ENCODE results near the gene TNK2. TPM values are rescaled to one million over a fixed set of nuclear protein-coding genes. Genes with fewer than 3 reads are reported as not detected.
"Not testable (repeated sequence)": the region's sequence is repeated elsewhere in the genome, so short reads cannot be mapped to it uniquely, and the experiment has no call there.

Gene TNK2
- 34.1 TPM for polyA plus RNA-seq
- long read RNA-seq, donor 1, result 0 reads
- long read RNA-seq, donor 2, transcript TNK2-205 (4 exons, 3,377 nt), result major isoform, 5 of 5 reads
- long read RNA-seq, donor 2, partial matches to known transcripts, result 0 of 5 reads
- long read RNA-seq, donor 2, other reads (novel, unspliced or antisense), result 0 of 5 reads
- long read RNA-seq, donor 3, result 0 reads
- long read RNA-seq, donor 4, result 0 reads
- long read RNA-seq, donor 5, partial matches to known transcripts, result 0 of 2 reads
- long read RNA-seq, donor 5, other reads (novel, unspliced or antisense), result 0 of 2 reads
- long read RNA-seq, donor 6, partial matches to known transcripts, result 0 of 2 reads
- long read RNA-seq, donor 6, other reads (novel, unspliced or antisense), result 0 of 2 reads
- long read RNA-seq, donor 7, partial matches to known transcripts, result 0 of 3 reads
- long read RNA-seq, donor 7, other reads (novel, unspliced or antisense), result 0 of 3 reads
- long read RNA-seq, donor 8, partial matches to known transcripts, result 16 of 19 reads
- long read RNA-seq, donor 8, other reads (novel, unspliced or antisense), result 0 of 19 reads
- long read RNA-seq, donor 9, partial matches to known transcripts, result 0 of 2 reads
- long read RNA-seq, donor 9, other reads (novel, unspliced or antisense), result 0 of 2 reads
- long read RNA-seq, donor 10, partial matches to known transcripts, result 0 of 2 reads
- long read RNA-seq, donor 10, other reads (novel, unspliced or antisense), result 0 of 2 reads
- long read RNA-seq, donor 11, partial matches to known transcripts, result 0 of 1 reads
- long read RNA-seq, donor 11, other reads (novel, unspliced or antisense), result 0 of 1 reads

DNA sequence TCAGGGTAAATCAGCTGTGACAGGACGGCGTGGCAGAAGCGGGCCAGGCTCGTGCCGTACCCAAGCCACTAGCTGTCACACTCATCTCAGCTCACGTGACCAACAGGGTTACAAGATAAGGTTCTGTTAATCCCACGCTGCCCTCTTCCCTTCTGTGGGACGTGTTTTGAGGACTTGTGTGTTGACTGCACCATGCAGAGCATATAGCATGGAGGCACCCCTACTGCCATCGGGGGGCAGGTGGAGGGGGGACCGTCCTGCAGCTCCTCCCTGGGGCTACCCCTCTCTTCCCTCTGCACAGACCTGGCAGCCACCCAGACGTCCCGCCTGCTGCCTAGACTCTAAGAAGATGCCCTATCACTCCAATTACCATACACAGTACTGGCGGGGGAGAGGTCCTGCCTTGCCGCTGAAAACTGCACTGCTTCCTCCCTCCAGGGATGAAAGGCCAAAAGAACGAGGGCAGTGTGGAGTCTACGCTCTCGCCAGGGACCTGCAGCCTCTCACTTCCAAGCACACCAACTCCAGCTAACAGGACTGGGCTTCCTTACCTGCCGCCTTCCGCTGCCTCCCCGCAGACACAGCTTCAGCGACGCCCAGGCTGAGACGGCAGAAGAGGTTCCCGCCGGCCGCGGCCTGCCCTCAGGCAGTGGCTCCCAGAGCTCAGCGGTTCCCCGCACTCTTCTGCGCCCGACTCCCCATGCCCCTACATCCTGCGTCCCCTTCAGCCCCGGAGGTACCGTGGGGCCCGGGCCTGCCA, at the start of gene TNK2:
TNK2 (minus strand) TSS at position 618 of the 760 bp plus-strand sequence. CDS start 19,963 bp downstream, outside the sequence.
- peak; percentile 23 to 64 for DNase-seq
- Histone ChIP-seq H3K27me3 (ENCODE audit: control insufficient read depth, insufficient read depth, low read length) (no peaks in the 10 kb centered on the region), H3K36me3 (ENCODE audit: control insufficient read depth, insufficient read depth, low read length) (no peaks in the 10 kb centered on the region), H3K27ac (ENCODE audit: low read length) (peak within 1 kb of the TSS; percentile 20), H3K4me3 (ENCODE audit: low read length) (peak within 1 kb of the TSS; percentile 56), H3K4me1 (ENCODE audit: control insufficient read depth, insufficient read depth, low read length) (peaks cover 22% of the 10 kb centered on the region), H3K9me3 (ENCODE audit: control insufficient read depth, low read depth, low read length) (no peaks in the 10 kb centered on the region)
- no CpG with 5 or more reads among the region's 35 CpGs for WGBS (ENCODE audit: insufficient coverage, low lambda C conversion rate)

DNA sequence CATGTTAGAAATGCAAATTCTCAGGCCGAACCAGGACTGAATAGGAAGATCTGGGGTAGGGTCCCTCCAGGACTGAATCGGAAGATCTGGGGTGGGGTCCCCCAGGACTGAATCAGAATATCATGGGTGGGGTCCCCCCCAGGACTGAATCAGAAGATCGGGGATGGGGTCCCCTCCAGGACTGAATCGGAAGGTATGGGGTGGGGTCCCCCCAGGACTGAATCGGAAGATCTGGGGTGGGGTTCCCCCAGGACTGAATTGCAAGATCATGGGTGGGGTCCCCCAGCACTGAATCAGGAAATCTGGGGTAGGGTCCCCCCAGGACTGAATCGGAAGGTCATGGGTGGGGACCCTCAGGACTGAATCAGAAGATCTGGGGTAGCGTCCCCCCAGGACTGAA, 48.2 kb upstream of the TNK2 start:
- DNase-seq, result no peak
- H3K27ac ChIP-seq (ENCODE audit: low read length), result no peak overlapping the region
- WGBS (ENCODE audit: insufficient coverage, low lambda C conversion rate), result no CpG with 5 or more reads among the region's 7 CpGs

DNA sequence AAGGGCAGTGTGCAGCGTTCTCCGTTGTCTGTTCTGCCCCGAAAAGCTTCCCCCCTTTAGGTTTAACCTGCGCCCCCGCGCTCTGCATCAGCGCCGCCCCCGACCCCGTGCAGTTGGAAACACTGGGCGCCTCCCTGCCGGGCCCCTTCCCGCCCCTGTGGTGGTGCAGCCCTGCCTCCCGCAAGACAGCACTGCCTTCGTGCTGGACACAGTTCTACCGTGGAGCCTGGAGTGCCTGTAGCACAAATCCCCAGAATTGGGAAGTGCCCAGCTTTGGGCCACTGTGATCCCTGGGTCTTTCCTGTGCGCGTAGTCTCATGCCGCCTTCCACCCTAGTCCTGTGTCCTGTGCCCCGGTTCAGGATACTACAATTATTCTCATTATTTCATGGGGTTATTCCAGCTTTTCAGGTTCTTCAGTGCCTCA, 47.1 kb upstream of the TNK2 start:
- H3K27me3 ChIP-seq (ENCODE audit: control insufficient read depth, insufficient read depth, low read length); H3K36me3 ChIP-seq (ENCODE audit: control insufficient read depth, insufficient read depth, low read length); H3K9me3 ChIP-seq (ENCODE audit: control insufficient read depth, low read depth, low read length); H3K27ac ChIP-seq (ENCODE audit: low read length): not testable (repeated sequence)
- DNase-seq, result peak in 1 of 2 donors; percentile 25
- peaks cover 13% of the 10 kb centered on the region for H3K4me1 ChIP-seq (ENCODE audit: control insufficient read depth, insufficient read depth, low read length)
- 66% methylated on average over 4 of the region's 20 CpGs for WGBS (ENCODE audit: insufficient coverage, low lambda C conversion rate)
- H3K4me3 ChIP-seq (ENCODE audit: low read length), result peak overlapping the region; percentile 22

More for the DNA sequence above, 48.2 kb upstream of the TNK2 start:
- Histone ChIP-seq H3K4me3 (ENCODE audit: low read length) (no peak overlapping the region), H3K36me3 (ENCODE audit: control insufficient read depth, insufficient read depth, low read length) (peaks cover 9% of the 10 kb centered on the region), H3K27me3 (ENCODE audit: control insufficient read depth, insufficient read depth, low read length) (no peaks in the 10 kb centered on the region), H3K4me1 (ENCODE audit: control insufficient read depth, insufficient read depth, low read length) (peaks cover 13% of the 10 kb centered on the region), H3K9me3 (ENCODE audit: control insufficient read depth, low read depth, low read length) (no peaks in the 10 kb centered on the region)

DNA sequence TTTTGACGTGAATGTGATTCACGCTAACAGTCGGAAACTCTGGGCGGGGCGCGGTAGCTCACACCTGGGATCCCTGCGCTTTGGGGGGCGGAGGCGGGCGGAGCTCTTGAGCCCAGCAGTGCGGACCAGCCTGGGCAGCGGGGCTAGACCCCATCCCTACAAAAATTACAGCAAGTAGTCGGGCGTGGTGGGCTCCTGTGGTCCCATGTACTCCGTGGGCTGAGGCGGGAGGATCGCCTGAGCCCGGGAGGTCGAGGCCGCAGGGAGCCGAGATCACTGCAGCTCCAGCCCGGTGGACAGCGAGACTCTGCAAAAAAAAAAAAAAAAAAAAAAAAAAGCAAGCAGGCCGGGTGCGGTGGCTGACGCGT, 46.4 kb upstream of the TNK2 start:
- H3K36me3 ChIP-seq (ENCODE audit: control insufficient read depth, insufficient read depth, low read length); H3K9me3 ChIP-seq (ENCODE audit: control insufficient read depth, low read depth, low read length); DNase-seq; H3K27me3 ChIP-seq (ENCODE audit: control insufficient read depth, insufficient read depth, low read length): not testable (repeated sequence)
- peak overlapping the region; percentile 26 for H3K4me3 ChIP-seq (ENCODE audit: low read length)
- peak overlapping the region; percentile 23 for H3K27ac ChIP-seq (ENCODE audit: low read length)
- WGBS (ENCODE audit: insufficient coverage, low lambda C conversion rate), result no CpG with 5 or more reads among the region's 27 CpGs
- peaks cover 13% of the 10 kb centered on the region for H3K4me1 ChIP-seq (ENCODE audit: control insufficient read depth, insufficient read depth, low read length)

DNA sequence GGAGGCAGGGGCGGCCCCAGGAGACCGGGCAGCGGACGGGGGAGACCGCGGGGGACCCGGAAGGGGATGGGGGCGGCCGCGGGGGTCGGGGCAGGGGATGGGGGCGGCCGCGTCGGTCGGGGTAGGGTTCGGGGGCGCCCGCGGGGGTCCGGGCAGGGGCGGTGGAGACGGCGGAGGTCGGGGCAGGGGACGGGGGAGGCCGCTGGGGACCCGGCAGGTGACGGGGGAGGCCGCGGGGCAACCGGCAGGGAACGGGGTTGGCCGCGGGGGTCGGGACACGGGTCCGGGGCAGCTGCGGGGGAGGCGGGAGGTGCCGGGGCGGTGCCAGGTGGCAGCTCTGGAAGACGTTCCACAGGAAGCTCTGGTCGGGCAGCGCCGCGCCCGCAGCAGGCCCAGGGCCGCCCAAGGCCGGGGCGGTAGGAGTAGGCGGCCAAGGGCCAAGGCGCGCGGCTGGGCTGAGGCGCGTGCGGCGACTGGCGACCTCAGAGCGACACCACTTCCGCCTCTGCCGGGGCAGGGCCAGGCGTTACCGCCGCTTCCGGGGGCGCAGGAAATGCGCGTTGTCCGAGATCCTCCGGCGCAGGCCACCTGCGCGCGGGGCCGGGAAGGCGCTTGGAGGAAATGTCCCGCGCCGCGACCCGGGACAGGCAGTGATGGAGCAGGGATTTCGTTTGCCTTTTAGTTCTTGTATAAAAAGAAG, 45.9 kb upstream of the TNK2 start:
- not testable (repeated sequence) for H3K4me1 ChIP-seq (ENCODE audit: control insufficient read depth, insufficient read depth, low read length); H3K27ac ChIP-seq (ENCODE audit: low read length); H3K9me3 ChIP-seq (ENCODE audit: control insufficient read depth, low read depth, low read length); H3K36me3 ChIP-seq (ENCODE audit: control insufficient read depth, insufficient read depth, low read length); H3K27me3 ChIP-seq (ENCODE audit: control insufficient read depth, insufficient read depth, low read length)
- peak; percentile 46 to 63 for DNase-seq
- H3K4me3 ChIP-seq (ENCODE audit: low read length), result peak overlapping the region; percentile 26
- WGBS (ENCODE audit: insufficient coverage, low lambda C conversion rate), result no CpG with 5 or more reads among the region's 84 CpGs

DNA sequence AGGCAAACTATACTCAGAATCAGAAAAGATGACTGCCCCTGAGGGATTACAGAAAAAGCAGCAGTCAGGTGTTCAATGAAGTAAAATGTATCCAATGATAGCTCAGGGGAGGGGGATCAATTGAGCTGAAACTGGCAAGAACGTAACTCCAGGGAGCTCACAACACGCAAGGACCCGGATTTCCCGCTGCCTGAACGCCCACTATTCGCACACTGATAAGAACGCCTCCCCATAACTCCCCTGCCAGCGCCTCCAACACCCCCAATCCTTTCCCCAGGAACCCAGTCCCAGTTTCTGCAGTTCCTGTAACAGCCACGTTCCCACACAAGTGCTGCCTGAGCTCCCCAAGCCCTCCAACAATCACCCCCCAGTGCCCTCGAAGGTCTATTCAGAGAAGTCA, 44.2 kb upstream of the TNK2 start:
- not testable (repeated sequence) for H3K9me3 ChIP-seq (ENCODE audit: control insufficient read depth, low read depth, low read length); H3K4me3 ChIP-seq (ENCODE audit: low read length); H3K36me3 ChIP-seq (ENCODE audit: control insufficient read depth, insufficient read depth, low read length); H3K27ac ChIP-seq (ENCODE audit: low read length); DNase-seq; H3K27me3 ChIP-seq (ENCODE audit: control insufficient read depth, insufficient read depth, low read length); H3K4me1 ChIP-seq (ENCODE audit: control insufficient read depth, insufficient read depth, low read length)
- WGBS (ENCODE audit: insufficient coverage, low lambda C conversion rate), result no CpG with 5 or more reads among the region's 10 CpGs

DNA sequence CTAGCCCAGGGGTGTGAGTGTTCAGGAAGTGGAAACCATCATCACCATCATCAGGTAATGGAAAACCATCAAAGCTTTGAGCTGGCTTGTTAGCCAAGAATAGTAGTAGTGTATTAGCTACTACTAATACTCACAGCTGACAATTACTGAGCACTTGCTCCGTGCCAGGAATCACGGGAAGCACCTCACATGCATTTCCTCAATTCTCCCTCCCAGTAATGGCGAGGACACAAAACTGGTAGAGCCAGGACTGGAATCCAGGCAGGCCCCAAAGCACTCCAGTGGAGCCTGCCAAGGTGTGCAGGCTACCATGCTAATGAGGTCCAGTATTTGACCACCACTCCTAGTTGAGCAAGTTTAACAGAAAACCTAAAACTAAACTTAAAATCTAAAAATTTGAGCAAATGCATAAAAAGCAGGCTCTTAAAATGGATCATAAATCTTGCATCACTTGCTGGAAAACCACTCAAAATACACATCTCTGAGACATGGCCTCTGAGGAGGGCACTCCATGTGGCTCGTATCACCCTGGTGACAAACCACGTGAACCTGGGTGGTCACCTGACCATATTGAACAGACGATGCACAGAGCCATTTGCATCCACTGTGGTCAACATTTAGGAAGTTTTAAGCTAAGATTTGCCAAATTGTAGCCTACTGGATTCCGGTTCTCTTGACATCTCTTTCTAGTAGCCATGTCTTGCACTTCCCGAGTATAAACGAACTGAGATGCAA, 43.3 kb upstream of the TNK2 start:
- not testable (repeated sequence) for H3K9me3 ChIP-seq (ENCODE audit: control insufficient read depth, low read depth, low read length); H3K4me3 ChIP-seq (ENCODE audit: low read length); DNase-seq; H3K4me1 ChIP-seq (ENCODE audit: control insufficient read depth, insufficient read depth, low read length); H3K27ac ChIP-seq (ENCODE audit: low read length); H3K36me3 ChIP-seq (ENCODE audit: control insufficient read depth, insufficient read depth, low read length); H3K27me3 ChIP-seq (ENCODE audit: control insufficient read depth, insufficient read depth, low read length)
- WGBS (ENCODE audit: insufficient coverage, low lambda C conversion rate), result no CpG with 5 or more reads among the region's 9 CpGs

DNA sequence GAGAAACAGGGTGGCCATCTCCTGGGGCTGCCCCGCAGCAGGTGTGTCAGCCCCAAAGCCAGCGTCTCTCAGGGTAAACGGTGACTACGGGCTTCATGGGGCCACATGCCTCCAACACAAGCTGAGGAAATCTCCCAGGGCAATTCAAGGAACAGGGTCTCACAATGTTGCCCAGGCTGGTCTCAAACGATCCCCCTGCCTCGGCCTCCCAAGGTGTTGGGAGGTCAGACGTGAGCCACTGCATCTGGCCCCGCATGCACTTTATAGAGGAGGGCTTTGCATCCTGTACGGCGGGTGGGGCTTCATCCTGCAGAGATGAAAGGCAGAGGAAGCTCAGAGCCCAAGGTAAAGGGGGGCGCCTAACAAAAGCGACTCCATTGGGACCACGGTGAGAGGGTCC, 42.4 kb upstream of the TNK2 start:
- H3K27me3 ChIP-seq (ENCODE audit: control insufficient read depth, insufficient read depth, low read length); H3K27ac ChIP-seq (ENCODE audit: low read length); H3K4me3 ChIP-seq (ENCODE audit: low read length); H3K4me1 ChIP-seq (ENCODE audit: control insufficient read depth, insufficient read depth, low read length); H3K9me3 ChIP-seq (ENCODE audit: control insufficient read depth, low read depth, low read length); H3K36me3 ChIP-seq (ENCODE audit: control insufficient read depth, insufficient read depth, low read length); DNase-seq: not testable (repeated sequence)
- no CpG with 5 or more reads among the region's 13 CpGs for whole genome bisulfite sequencing (ENCODE audit: insufficient coverage, low lambda C conversion rate)

DNA sequence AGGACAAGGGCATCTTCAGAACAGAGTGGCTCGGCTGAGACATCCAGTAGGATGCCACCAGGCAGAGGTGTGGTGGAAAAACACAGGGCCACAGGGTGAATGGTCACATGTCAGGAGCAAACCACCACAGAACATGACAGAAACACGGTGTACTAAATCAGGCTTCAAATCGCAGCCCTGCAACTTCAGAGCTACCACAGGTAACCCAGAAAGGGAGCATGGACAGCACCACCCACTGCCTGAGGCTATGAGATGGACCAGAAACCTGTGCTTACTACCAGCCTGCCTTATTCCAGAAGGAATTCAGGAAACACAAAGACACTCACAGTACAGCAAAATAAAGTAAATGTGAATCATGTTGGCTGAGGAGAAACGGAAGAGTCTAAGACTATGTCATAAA, 41.8 kb upstream of the TNK2 start:
- WGBS (ENCODE audit: insufficient coverage, low lambda C conversion rate), result no CpG with 5 or more reads among the region's 4 CpGs
- not testable (repeated sequence) for H3K36me3 ChIP-seq (ENCODE audit: control insufficient read depth, insufficient read depth, low read length); H3K9me3 ChIP-seq (ENCODE audit: control insufficient read depth, low read depth, low read length); H3K27ac ChIP-seq (ENCODE audit: low read length); DNase-seq; H3K4me3 ChIP-seq (ENCODE audit: low read length); H3K4me1 ChIP-seq (ENCODE audit: control insufficient read depth, insufficient read depth, low read length); H3K27me3 ChIP-seq (ENCODE audit: control insufficient read depth, insufficient read depth, low read length)

Data from large intestine (tissue), 12 donors.